H1 (cell line): ENCODE data around the gene ADCK2.

Experiments used
- CTCF ChIP-seq, 3 experiments: IDR thresholded peaks; 1 replicate in 2 of 3; 2 replicates in 1 of 3; pipeline versions ENCODE4 v1.5.1 to v1.6.1; 2011; ENCODE audit warnings: low read length in 3 of 3, mild to moderate bottlenecking in 3 of 3, inconsistent platforms in 2 of 3, low read depth in 1 of 3, moderate library complexity in 1 of 3; ENCODE audit not compliant: insufficient read depth in 1 of 3; ENCODE audit errors: control extremely low read depth in 1 of 3
- EP300 ChIP-seq, 2 experiments: IDR thresholded peaks; 1 replicate in 1 of 2; 2 replicates in 1 of 2; pipeline ENCODE4 v1.6.1; 2011 to 2012; ENCODE audit warnings: low read depth in 2 of 2, low read length in 2 of 2, mild to moderate bottlenecking in 2 of 2, borderline replicate concordance in 1 of 2, inconsistent platforms in 1 of 2, moderate library complexity in 1 of 2
- EZH2 ChIP-seq: fragments of 200-600 bp; sonication (generic); IDR thresholded peaks from 2 replicates; pipeline ENCODE4 v1.7.1; 2012; ENCODE audit warnings: low read depth, mild to moderate bottlenecking, moderate library complexity, low read length, inconsistent platforms; ENCODE audit not compliant: severe bottlenecking
- JUN ChIP-seq: IDR thresholded peaks from 2 replicates; pipeline ENCODE4 v1.6.1; 2011; ENCODE audit warnings: low read depth, mild to moderate bottlenecking, improper control_type of control experiment, low read length
- JUND ChIP-seq: IDR thresholded peaks from 2 replicates; pipeline ENCODE4 v1.6.1; 2011; ENCODE audit warnings: mild to moderate bottlenecking, improper control_type of control experiment, low read length
- POLR2A ChIP-seq, 2 experiments: IDR thresholded peaks; 1 replicate in 1 of 2; 2 replicates in 1 of 2; pipeline ENCODE4 v1.6.1; 2011; ENCODE audit warnings: low read depth in 2 of 2, low read length in 2 of 2, mild to moderate bottlenecking in 2 of 2; ENCODE audit errors: control extremely low read depth in 1 of 2
- POLR2AphosphoS5 ChIP-seq: IDR thresholded peaks from 2 replicates; pipeline ENCODE4 v1.6.1; 2011; ENCODE audit warnings: low read depth, low read length
- RAD21 ChIP-seq, 2 experiments: IDR thresholded peaks in 1 of 2; conservative IDR thresholded peaks in 1 of 2; 2 replicates each; pipeline ENCODE4 v1.6.1; 2011; ENCODE audit warnings: low read depth in 2 of 2, low read length in 2 of 2, improper control_type of control experiment in 1 of 2, inconsistent platforms in 1 of 2, mild to moderate bottlenecking in 1 of 2, moderate library complexity in 1 of 2
- RBBP5 ChIP-seq: IDR thresholded peaks from 2 replicates; pipeline ENCODE4 v1.7.1; 2012; ENCODE audit warnings: low read depth, mild to moderate bottlenecking, inconsistent platforms, low read length, moderate library complexity, borderline replicate concordance
- TAF1 ChIP-seq: IDR thresholded peaks from 2 replicates; pipeline ENCODE4 v1.6.1; 2011; ENCODE audit warnings: mild to moderate bottlenecking, low read depth, low read length
- TBP ChIP-seq: IDR thresholded peaks from 2 replicates; pipeline ENCODE4 v1.6.1; 2011; ENCODE audit warnings: low read depth, low read length, improper control_type of control experiment
- YY1 ChIP-seq: IDR thresholded peaks from 2 replicates; pipeline ENCODE4 v1.6.1; 2011; ENCODE audit warnings: low read depth, mild to moderate bottlenecking, low read length

- no peak for TF ChIP-seq CTCF (IDR thresholded peaks at IDR 0.05; ENCODE audit: control extremely low read depth in 1 of 3, insufficient read depth in 1 of 3, low read depth in 1 of 3, low read length in 3 of 3)
- TF ChIP-seq JUN: no peak
- no peak for TF ChIP-seq EP300 (IDR thresholded peaks at IDR 0.05; ENCODE audit: borderline replicate concordance in 1 of 2, low read depth in 2 of 2, low read length in 2 of 2)
- no peak for TF ChIP-seq EZH2
- TF ChIP-seq POLR2A (IDR thresholded peaks at IDR 0.05; ENCODE audit: control extremely low read depth in 1 of 2, low read depth in 2 of 2, low read length in 2 of 2): no peak
- TF ChIP-seq RAD21 (IDR thresholded peaks at IDR 0.05 in 1 of 2, conservative IDR thresholded peaks at IDR 0.05 in 1 of 2; ENCODE audit: low read depth in 2 of 2, low read length in 2 of 2): no peak
- TF ChIP-seq POLR2AphosphoS5: no peak
- TF ChIP-seq TBP: no peak
- no peak for TF ChIP-seq RBBP5
- TF ChIP-seq JUND: no peak
- TF ChIP-seq TAF1: no peak
- TF ChIP-seq YY1: no peak
Measured at GRCh38 chr7:140744005-140744404, 71.3 kb downstream of the ADCK2 start.
